Measurements from ENCODE around the gene BANP.
"Not testable (repeated sequence)": the region's sequence is repeated elsewhere in the genome, so short reads cannot be mapped to it uniquely, and the experiment has no call there.

BANP gene

GRCh38 chr16:87926246-87927194 lies 24.7 kb upstream of the BANP start:
- DNase-seq (ENCODE audit: low spot score) = no peak

DNA sequence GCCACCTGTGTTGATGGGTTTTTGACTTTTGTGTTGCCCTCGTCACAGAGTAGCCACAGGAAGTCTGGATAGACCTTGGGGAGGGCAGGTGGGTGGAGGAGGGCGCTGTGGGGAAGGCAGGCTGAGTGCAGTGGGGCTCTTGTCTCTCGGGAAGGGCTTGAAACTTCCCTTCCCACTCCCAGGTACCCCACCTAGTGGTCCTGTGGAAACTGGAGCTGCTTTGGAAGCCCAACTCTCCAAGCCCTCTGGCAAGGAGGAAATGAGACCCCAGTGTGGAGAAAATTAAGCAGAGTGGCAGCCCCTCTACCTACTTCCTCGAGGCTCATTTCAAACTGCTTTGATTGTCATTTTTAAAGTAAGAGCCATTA lies 24.1 kb upstream of the BANP start:
- no peak for DNase-seq (ENCODE audit: low spot score)

- DNase-seq (ENCODE audit: low spot score) = no peak
Observed at GRCh38 chr16:87929986-87930385, 21.2 kb upstream of the BANP start.

- DNase-seq (ENCODE audit: low spot score) = no peak
Observed at GRCh38 chr16:87930456-87930855, 20.8 kb upstream of the BANP start.

DNA sequence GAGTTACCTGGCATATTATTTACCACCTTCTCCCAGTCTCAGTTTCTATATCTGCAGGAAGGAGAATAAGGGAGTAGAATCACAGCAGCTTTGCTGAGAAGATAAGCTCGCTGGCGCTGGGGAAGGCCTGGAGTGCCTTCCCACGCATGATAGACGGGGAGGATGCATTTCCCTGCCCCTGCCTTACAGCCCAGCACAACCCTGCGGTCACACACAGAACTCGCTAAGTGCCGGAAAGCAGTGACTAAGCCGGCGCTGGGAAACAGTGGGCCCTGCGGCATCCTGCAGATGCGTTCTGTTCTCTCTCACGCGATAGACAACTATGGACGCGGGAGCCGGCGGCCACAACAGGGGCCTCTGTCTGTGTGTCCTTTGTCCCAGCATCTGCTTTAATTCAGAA lies 19.7 kb upstream of the BANP start:
- DNase-seq (ENCODE audit: low spot score) = no peak

GRCh38 chr16:87932475-87933139 lies 18.6 kb upstream of the BANP start:
- DNase-seq (ENCODE audit: low spot score) = not testable (repeated sequence)

DNA sequence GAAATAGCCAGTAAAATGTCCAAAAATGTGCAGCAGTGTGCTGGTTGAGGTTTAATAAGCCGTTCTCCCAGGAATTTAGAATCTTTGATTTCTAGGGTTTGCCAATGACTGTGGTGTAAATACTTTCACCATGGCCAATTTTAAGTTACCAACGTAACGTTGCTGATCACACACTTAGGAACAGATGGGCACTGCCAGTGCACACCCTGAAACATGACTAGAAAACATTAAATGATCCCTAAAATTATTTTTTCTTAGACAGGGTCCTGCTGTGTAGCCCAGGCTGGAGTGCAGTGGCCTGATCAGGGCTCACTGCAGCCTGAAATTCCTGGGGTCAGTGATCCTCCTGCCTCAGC lies 18.1 kb upstream of the BANP start:
- DNase-seq (ENCODE audit: low spot score) = no peak

DNA sequence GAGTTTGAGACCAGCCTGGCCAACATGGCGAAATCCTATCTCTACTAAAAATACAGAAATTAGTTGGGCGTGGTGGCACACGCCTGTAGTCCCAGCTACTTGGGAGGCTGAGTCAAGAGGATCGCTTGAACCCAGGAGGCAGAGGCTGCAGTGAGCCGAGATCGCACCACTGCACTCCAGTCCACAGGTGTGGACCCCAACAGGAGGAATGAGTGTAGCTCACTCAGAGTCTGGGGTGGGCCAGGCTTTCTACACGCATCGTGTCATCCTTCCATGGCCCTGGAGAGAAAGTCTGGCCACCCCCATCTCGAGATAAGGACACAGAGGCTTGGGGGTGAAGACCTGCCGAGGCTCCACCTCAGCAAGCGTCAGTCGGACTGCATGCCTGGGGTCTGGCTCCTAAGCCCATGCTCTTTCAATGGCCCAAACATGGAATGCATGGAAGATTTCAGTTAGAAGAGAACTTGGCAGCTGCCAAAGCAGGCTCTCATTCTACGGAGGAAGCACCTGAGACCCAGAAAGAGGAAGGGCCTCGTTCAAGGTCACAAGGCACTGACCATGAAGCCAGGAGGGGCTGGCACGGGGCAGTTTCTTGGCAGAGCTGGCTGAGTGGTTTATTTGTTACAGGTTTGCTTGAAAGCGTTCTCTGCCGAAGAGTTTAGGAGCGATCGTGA lies 16.3 kb upstream of the BANP start:
- DNase-seq (ENCODE audit: low spot score) = not testable (repeated sequence)

DNA sequence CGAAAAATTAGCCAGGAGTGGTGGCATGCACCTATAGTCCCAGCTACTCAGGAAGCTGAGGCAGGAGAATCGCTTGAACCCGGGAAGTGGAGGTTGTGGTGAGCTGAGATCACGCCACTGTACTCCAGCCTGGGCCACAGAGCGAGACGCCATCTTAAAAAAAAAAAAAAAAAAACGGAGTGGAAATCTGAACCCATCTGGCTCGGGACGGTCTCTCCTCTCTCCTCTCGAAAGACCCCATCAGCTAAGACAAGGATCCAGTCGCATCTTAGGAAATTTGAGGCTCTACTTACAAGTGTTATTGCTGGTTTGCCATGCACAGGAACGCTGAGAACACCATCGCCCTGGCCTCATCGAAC lies 15.2 kb upstream of the BANP start:
- not testable (repeated sequence) for DNase-seq (ENCODE audit: low spot score)

- DNase-seq (ENCODE audit: low spot score) = no peak
Observed at GRCh38 chr16:87936375-87937230, 14.6 kb upstream of the BANP start, which contains the start of gene CA5A. CA5A (minus strand) TSS chr16:87936529; CDS start chr16:87936450, 79 bp downstream.

GRCh38 chr16:87937231-87937542 lies 14.0 kb upstream of the BANP start:
- DNase-seq (ENCODE audit: low spot score) = not testable (repeated sequence)

- DNase-seq (ENCODE audit: low spot score) = no peak
Observed at GRCh38 chr16:87938412-87938949, 12.8 kb upstream of the BANP start.

- DNase-seq (ENCODE audit: low spot score) = no peak
Observed at GRCh38 chr16:87939562-87940423, 11.4 kb upstream of the BANP start.

DNA sequence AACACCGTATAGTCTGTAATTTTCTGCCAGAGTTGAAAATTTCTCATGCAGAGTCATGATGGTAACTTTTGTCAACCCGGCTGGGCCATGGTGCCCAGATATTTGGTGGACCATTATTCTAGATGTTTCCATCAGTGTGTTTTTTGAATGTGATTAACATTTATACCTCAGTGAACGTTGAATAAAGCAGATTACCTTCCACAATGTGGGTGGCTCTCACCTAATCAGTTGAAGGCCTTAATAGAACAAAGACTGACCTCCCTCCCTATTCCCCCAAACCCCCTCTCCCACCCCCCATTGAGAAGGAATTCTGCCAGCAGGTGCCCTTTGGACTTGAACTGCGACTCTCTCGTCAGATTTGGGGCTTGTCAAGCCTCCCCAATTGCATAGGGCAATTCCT lies 8.6 kb upstream of the BANP start:
- no peak for DNase-seq (ENCODE audit: low spot score)

GRCh38 chr16:87945351-87946042 lies 5.7 kb upstream of the BANP start:
- no peak for DNase-seq (ENCODE audit: low spot score)

DNA sequence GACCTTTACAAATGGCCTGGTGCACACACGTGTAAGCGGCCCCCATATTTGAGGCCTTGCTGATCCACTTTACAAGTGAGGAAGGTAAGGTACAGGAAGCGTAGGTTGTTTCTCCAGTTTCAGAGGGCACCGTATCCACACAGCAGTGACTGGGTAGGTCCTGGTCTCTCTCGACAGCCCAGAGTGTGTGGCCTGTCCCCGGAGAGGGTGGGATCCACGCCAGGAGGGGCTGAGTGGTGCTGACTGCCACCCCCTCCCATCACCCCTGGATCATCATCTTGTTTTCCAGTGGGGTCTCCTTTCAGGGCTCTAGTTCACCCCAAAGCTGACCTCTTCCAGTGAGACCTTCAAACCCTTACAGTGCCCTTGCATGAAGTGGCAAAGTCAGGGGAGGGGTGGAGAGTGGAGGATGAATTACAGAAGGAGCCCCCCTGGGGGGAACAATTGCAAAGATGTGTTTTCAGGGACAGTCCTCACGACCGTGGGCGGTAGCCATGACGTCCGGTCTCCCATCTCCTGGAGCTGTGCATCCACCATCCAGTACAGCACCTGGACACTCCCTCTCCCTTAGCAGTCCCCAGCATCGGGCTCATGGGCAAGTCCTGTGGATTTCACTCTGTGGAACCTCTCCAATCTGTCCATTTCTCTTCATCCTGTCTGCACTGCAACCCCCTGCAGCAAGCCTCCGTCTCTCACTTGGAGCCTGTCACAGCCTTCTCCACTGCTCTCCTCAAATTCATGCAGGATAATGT lies 4.5 kb upstream of the BANP start:
- no peak for DNase-seq (ENCODE audit: low spot score)

DNA sequence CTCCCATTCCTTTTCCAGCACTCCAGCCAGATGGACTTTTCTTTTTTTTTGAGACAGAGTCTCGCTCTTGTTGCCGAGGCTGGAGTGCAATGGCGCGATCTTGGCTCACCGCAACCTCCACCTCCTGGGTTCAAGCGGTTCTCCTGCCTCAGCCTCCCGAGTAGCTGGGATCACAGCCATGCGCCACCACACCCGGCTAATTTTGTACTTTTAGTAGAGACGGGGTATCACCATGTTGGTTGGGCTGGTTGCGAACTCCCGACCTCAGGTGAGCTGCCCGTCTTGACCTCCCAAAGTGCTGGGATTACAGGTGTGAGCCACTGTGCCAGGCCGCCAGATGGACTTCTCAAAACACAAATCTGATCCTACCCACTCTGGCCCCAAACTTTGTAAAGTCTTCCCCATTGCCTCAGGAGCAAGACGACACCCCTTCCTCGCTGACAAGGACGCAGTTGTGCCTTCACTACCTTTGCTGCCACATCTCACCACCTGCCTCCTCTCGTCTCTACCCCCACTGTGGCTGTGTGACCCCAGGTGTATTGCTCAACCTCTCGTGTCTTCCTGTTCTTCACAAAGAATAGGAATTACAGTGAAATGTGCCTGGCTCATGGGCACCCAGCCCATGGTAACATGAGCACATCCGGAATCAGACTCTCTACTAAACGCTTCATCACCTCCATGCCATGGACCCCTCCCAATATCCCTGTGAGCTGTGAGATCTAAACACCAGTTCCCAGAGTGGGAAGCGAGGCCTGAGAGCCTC lies 3.7 kb upstream of the BANP start:
- no peak for DNase-seq (ENCODE audit: low spot score)

- no peak for DNase-seq (ENCODE audit: low spot score)
Observed at GRCh38 chr16:87948119-87948545, 3.1 kb upstream of the BANP start.

DNA sequence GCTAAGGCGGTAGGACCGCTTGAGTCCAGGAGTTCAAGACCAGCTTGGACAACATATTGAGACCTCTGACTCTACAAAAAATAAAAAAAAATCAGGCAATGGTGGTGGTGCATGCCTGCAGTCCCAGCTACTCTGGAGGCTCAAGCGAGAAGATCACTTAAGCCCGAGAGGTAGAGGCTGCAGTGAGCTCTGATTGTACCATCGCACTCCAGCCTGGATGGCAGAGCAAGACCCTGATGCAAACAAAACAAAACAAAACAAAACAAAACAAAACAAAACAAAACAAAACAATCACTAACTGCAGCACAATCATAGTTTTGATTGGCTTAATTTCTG lies 2.5 kb upstream of the BANP start:
- DNase-seq (ENCODE audit: low spot score) = no peak

All from AG08396 (cell line).